K562 (cell line): ENCODE measurements around the gene SRGN. TPM values are rescaled to one million over a fixed set of nuclear protein-coding genes. Genes with fewer than 3 reads are reported as not detected.

Source experiments
- ATAC-seq: fragments of 200-7000 bp; cut with Tn5 transposase; 3 replicates; pipeline ENCODE4 v1.9.1; 2020; ENCODE audit warnings: moderate library complexity
- BruUV-seq: library from RNA; stranded (reverse); fragments of 400-500 nt; replicated peaks from 2 replicates; lab custom pipeline; 2021; lab: Mats Ljungman, UMichigan
- CTCF ChIA-PET: fragments of 300-600 bp; formaldehyde crosslinking; extraction: SDS; loops from one replicate; lab custom pipeline; 2021; ENCODE audit warnings: low intra/inter-chr PET ratio; lab: Yijun Ruan, JAX
- POLR2A ChIA-PET: fragments of 300-600, 350-650 bp; sonication (Branson Sonifier 250); formaldehyde crosslinking; extraction: SDS; loops from one replicate; lab custom pipeline; 2021; ENCODE audit warnings: antibody characterized with exemption, inconsistent platforms; lab: Yijun Ruan, JAX
- DNase-seq, 4 experiments: peaks; one replicate each; pipeline versions ENCODE4 v3.0.0 to v3.0.0-alpha.2; 2011 to 2018; ENCODE audit warnings: low spot score in 3 of 4, mixed read lengths in 3 of 4; ENCODE audit errors: extremely low read depth in 1 of 4
- FAIRE-seq: peaks from 2 replicates; lab custom pipeline; 2011; peaks lifted over from hg19 to GRCh38; lab: Jason Lieb, UNC
- H2AFZ ChIP-seq: 2 replicates; pipeline ENCODE4 v1.6.0; 2011; ENCODE audit warnings: low read depth, low read length, control low read depth, inconsistent platforms
- H3K27ac ChIP-seq: fragments of 200-600 bp; 3 replicates; pipeline ENCODE4 v1.8.0; 2011; ENCODE audit warnings: low read depth, mild to moderate bottlenecking, control low read depth, inconsistent platforms, low read length, moderate library complexity, mixed read lengths; ENCODE audit errors: extremely low read depth
- H3K27me3 ChIP-seq, 2 experiments: fragments of 300-600 bp in 1 of 2; 2 replicates in 1 of 2; 3 replicates in 1 of 2; pipeline versions ENCODE4 v1.6.0 to v1.8.0; 2011; ENCODE audit warnings: inconsistent platforms in 2 of 2, low read length in 2 of 2, mild to moderate bottlenecking in 1 of 2, mixed read lengths in 1 of 2, moderate library complexity in 1 of 2; ENCODE audit not compliant: control insufficient read depth in 2 of 2, insufficient read depth in 2 of 2
- H3K36me3 ChIP-seq: fragments of 300-600 bp; 3 replicates; pipeline ENCODE4 v1.8.0; 2011; ENCODE audit warnings: mild to moderate bottlenecking, low read length, inconsistent platforms; ENCODE audit not compliant: control insufficient read depth, insufficient read depth
- H3K4me1 ChIP-seq, 2 experiments: fragments of 200-600 bp in 1 of 2; replicated peaks in 1 of 2; 2 replicates in 1 of 2; 3 replicates in 1 of 2; pipeline versions ENCODE4 v1.5.1 to v1.8.0; 2011; ENCODE audit warnings: inconsistent platforms in 2 of 2, low read length in 2 of 2, mild to moderate bottlenecking in 1 of 2, mixed read lengths in 1 of 2, moderate library complexity in 1 of 2; ENCODE audit not compliant: control insufficient read depth in 2 of 2, insufficient read depth in 2 of 2
- H3K4me2 ChIP-seq: 2 replicates; pipeline ENCODE4 v1.6.1; 2011; ENCODE audit warnings: low read length, control low read depth, inconsistent platforms, mixed read lengths; ENCODE audit not compliant: insufficient read depth
- H3K4me3 ChIP-seq: fragments of 200-600 bp; sonication (generic), shearing (Covaris generic); 2 replicates; pipeline ENCODE4 v1.5.1; 2016; ENCODE audit warnings: control low read depth, inconsistent platforms
- H3K79me2 ChIP-seq: fragments of 200-600 bp; 3 replicates; pipeline ENCODE4 v1.8.0; 2011; ENCODE audit warnings: low read length, inconsistent platforms; ENCODE audit not compliant: control insufficient read depth, insufficient read depth
- H3K9ac ChIP-seq, 2 experiments: 2 replicates each; pipeline versions ENCODE4 v1.6.0 to v1.6.1; 2011; ENCODE audit warnings: low read depth in 2 of 2, low read length in 2 of 2, control low read depth in 1 of 2, inconsistent platforms in 1 of 2, mild to moderate bottlenecking in 1 of 2, mixed read lengths in 1 of 2; ENCODE audit not compliant: insufficient read depth in 1 of 2
- H3K9me1 ChIP-seq: one replicate; pipeline ENCODE4 v1.6.0; 2011; ENCODE audit warnings: inconsistent platforms, mild to moderate bottlenecking, low read length, moderate library complexity; ENCODE audit not compliant: control insufficient read depth, insufficient read depth
- H3K9me3 ChIP-seq: replicated peaks from 2 replicates; pipeline ENCODE4 v1.5.1; 2011; ENCODE audit warnings: low read depth, low read length, inconsistent platforms; ENCODE audit not compliant: control insufficient read depth, insufficient read depth
- H4K20me1 ChIP-seq: replicated peaks from 2 replicates; pipeline ENCODE4 v1.6.1; 2011; ENCODE audit warnings: low read length, inconsistent platforms, mixed read lengths; ENCODE audit not compliant: control insufficient read depth, insufficient read depth
- BACH1 ChIP-seq: fragments of 200-800 bp; sonication (Bioruptor generic); IDR thresholded peaks from 2 replicates; pipeline ENCODE4 v1.6.1; 2016; ENCODE audit warnings: missing genetic modification characterization, missing compliant biosample characterization
- BRCA1 ChIP-seq, 2 experiments: fragments of 450-650 bp in 1 of 2; sonication (generic) in 1 of 2; formaldehyde crosslinking in 1 of 2; IDR thresholded peaks; 2 replicates each; pipeline versions ENCODE4 v1.5.0 to v1.6.1; 2017 to 2020; ENCODE audit warnings: mild to moderate bottlenecking in 1 of 2, missing genetic modification reagents in 1 of 2
- CCNT2 ChIP-seq: IDR thresholded peaks from 2 replicates; pipeline ENCODE4 v1.6.1; 2011; ENCODE audit warnings: borderline replicate concordance, low read depth, mild to moderate bottlenecking, moderate library complexity, mixed read lengths, low read length; ENCODE audit not compliant: insufficient read length; ENCODE audit errors: extremely low read depth
- CTBP1 ChIP-seq: fragments of 450-650 bp; IDR thresholded peaks from 2 replicates; pipeline ENCODE4 v1.6.1; 2016; ENCODE audit warnings: borderline replicate concordance
- ELF4 ChIP-seq: fragments of 450-650 bp; formaldehyde crosslinking; IDR thresholded peaks from 2 replicates; pipeline ENCODE4 v1.4.0; 2022; ENCODE audit warnings: missing genetic modification characterization
- GABPB1 ChIP-seq: sonication (generic); formaldehyde crosslinking; IDR thresholded peaks from 2 replicates; pipeline ENCODE4 v1.8.0; 2022; ENCODE audit warnings: mild to moderate bottlenecking, missing genetic modification reagents
- JUND ChIP-seq, 2 experiments: IDR thresholded peaks; 2 replicates in 1 of 2; 3 replicates in 1 of 2; pipeline ENCODE4 v1.6.1; 2011; ENCODE audit warnings: borderline replicate concordance in 2 of 2, low read depth in 2 of 2, low read length in 2 of 2, improper control_type of control experiment in 1 of 2, missing biosample characterization in 1 of 2, missing genetic modification characterization in 1 of 2, missing genetic modification reagents in 1 of 2
- L3MBTL2 ChIP-seq: fragments of 450-650 bp; IDR thresholded peaks from 2 replicates; pipeline ENCODE4 v1.6.1; 2016; ENCODE audit warnings: mild to moderate bottlenecking, moderate library complexity
- MNT ChIP-seq, 2 experiments: fragments of 450-650 bp; conservative IDR thresholded peaks; 2 replicates each; pipeline ENCODE4 v1.6.1; 2017; ENCODE audit warnings: mild to moderate bottlenecking in 2 of 2, moderate library complexity in 2 of 2
- MTF1 ChIP-seq: fragments of 250-450 bp; sonication (Bioruptor Pico); IDR thresholded peaks from 2 replicates; pipeline ENCODE4 v1.9.0; 2021; ENCODE audit warnings: moderate library complexity, mild to moderate bottlenecking, inconsistent platforms, borderline replicate concordance
- POLR3A ChIP-seq: IDR thresholded peaks from 2 replicates; pipeline ENCODE4 v1.6.1; 2011; ENCODE audit warnings: borderline replicate concordance, mild to moderate bottlenecking, moderate library complexity; ENCODE audit not compliant: insufficient read length, insufficient read depth; ENCODE audit errors: extremely low read depth
- SMAD4 ChIP-seq: fragments of 250-450 bp; sonication (Bioruptor Pico); conservative IDR thresholded peaks from 2 replicates; pipeline ENCODE4 v1.8.0; 2021; ENCODE audit warnings: inconsistent platforms, mild to moderate bottlenecking, moderate library complexity
- ZC3H8 ChIP-seq: fragments of 450-650 bp; IDR thresholded peaks from 2 replicates; pipeline ENCODE4 v1.6.1; 2017
- WGBS: fragments of 100-300 bp; shearing (Covaris generic); methylation state at CpG from one replicate; pipeline ENCODE4 v1.1.6; 2016; ENCODE audit warnings: low coverage, mixed read lengths; ENCODE audit not compliant: insufficient coverage; ENCODE audit errors: missing lambda C conversion rate; 5-methylcytosine and 5-hydroxymethylcytosine counted together
- in situ Hi-C: fragments of 300-500 bp; cut with MboI; formaldehyde crosslinking; loops from 4 replicates; pipeline ENCODE4 v1.15.0; 2018; ENCODE audit warnings: inconsistent platforms, mixed read lengths
- intact Hi-C: fragments of 100-400 bp; cut with micrococcal nuclease; formaldehyde crosslinking; loops from 2 replicates; pipeline ENCODE4 v1.14.2; 2022
- polyA plus RNA-seq, 8 experiments: library from polyadenylated mRNA; depleted of rRNA in 4 of 8; stranded (reverse) in 5 of 8; unstranded in 3 of 8; fragments of >200 nt; fragmentation: Nextera tagmentation in 2 of 8; fragmentation: Illumina TruSeq in 1 of 8; extraction: Ambion mirVana in 2 of 8; extraction: Trizol in 1 of 8; gene quantifications; 2 replicates each; pipeline versions ENCODE4 v1.2.1 to v1.2.3, GENCODE V29; 2011 to 2014; ENCODE audit warnings: inconsistent platforms in 1 of 8, missing spikeins in 1 of 8
- total RNA-seq, 7 experiments: library from RNA; depleted of rRNA in 6 of 7; stranded (reverse); fragments of >200 nt in 6 of 7; fragmentation: Illumina TruSeq in 2 of 7; extraction: Trizol in 2 of 7; gene quantifications; 2 replicates each; pipeline versions ENCODE4 v1.2.1 to v1.2.3, GENCODE V29; 2011 to 2021; ENCODE audit warnings: low replicate concordance in 1 of 7

SRGN gene
- total and polyA plus RNA-seq, 9 of the 15 experiments (the other 6 are each of a cell fraction or from before 2014, with no cell fraction given), result 136 to 304 (median 180) TPM

GRCh38 chr10:69080226-69080625, 7.7 kb upstream of the SRGN start:
- H3K27me3 ChIP-seq, result no peaks in the 10 kb centered on the region
- 0 out of 2 replicates have a peak, but pooled peaks have one; percentile 18 for TF ChIP-seq CTBP1
- TF ChIP-seq BRCA1 (IDR thresholded peaks at IDR 0.05), result no peak
- TF ChIP-seq BRCA1 (CRISPR knock-in tag; IDR thresholded peaks at IDR 0.05), result no peak
- ChIA-PET POLR2A (interaction anchor here (0.6 to 1.4 kb wide), 6 partner anchors 7 to 123 kb away, joined by 3 to 5 read pairs (median 3); partner anchors contain the start of gene SRGN), CTCF (no interaction called here)
- intact Hi-C loops (no loop called here), in situ Hi-C loops (no loop called here)
- H3K79me2 ChIP-seq, result no peaks in the 10 kb centered on the region
- H3K36me3 ChIP-seq, result no peaks in the 10 kb centered on the region
- no TSS peak for BruUV-seq
- 9% methylated on average over 4 of the region's 4 CpGs for WGBS
- no peak overlapping the region for H3K9ac ChIP-seq
- H4K20me1 ChIP-seq, result no peaks in the 10 kb centered on the region
- no peak; the same call in 2 of the 3 replicates for ATAC-seq
- no peaks in the 10 kb centered on the region; a peak in 1 of 5 replicates for H3K4me1 ChIP-seq
- no peak overlapping the region for H3K27ac ChIP-seq
- no peak overlapping the region for H3K4me3 ChIP-seq
- H3K9me3 ChIP-seq, result no peaks in the 10 kb centered on the region
- no peak overlapping the region; the same call in 1 of the 2 replicates for H2AFZ ChIP-seq
- H3K4me2 ChIP-seq, result no peak overlapping the region
- no peak for FAIRE-seq
- no peaks in the 10 kb centered on the region for H3K9me1 ChIP-seq
- DNase-seq, result no peak

GRCh38 chr10:69086001-69086509, 1.8 kb upstream of the SRGN start:
- BruUV-seq, result no TSS peak
- intact Hi-C loops, result no loop called here
- Histone ChIP-seq H3K4me1 (peaks cover 3 to 23% of the 10 kb centered on the region in 2 experiments; a peak in 4 of 5 replicates), H3K9me1 (no peaks in the 10 kb centered on the region), H4K20me1 (no peaks in the 10 kb centered on the region), H3K4me3 (no peak overlapping the region), H3K27me3 (no peaks in the 10 kb centered on the region), H3K36me3 (peaks cover 4% of the 10 kb centered on the region; the same call in 1 of the 3 replicates), H3K9me3 (no peaks in the 10 kb centered on the region), H3K79me2 (peaks cover 37% of the 10 kb centered on the region), H3K9ac (peak overlapping the region; percentile 53 to 62; a peak in 3 of 4 replicates), H3K27ac (peak overlapping the region; percentile 45), H3K4me2 (peak overlapping the region; percentile 67), H2AFZ (peak overlapping the region; percentile 100)
- in situ Hi-C loops, result no loop called here
- FAIRE-seq (no peak), DNase-seq (peak in 2 of 4 experiments; percentile 50 to 67), ATAC-seq (peak; percentile 8)
- WGBS, result 27% methylated on average over 9 of the region's 9 CpGs
- ChIA-PET CTCF (no interaction called here), POLR2A (interaction anchor here (0.6 kb wide), 2 partner anchors 20 to 396 kb away, joined by 3 read pairs; no protein-coding TSS in a partner anchor)
- TF ChIP-seq ZC3H8 (no peak), MTF1 (CRISPR knock-in tag) (no peak), POLR3A (no peak), CCNT2 (no peak), GABPB1 (CRISPR knock-in tag) (peak; percentile 73), L3MBTL2 (peak; percentile 73), MNT (conservative IDR thresholded peaks at IDR 0.05) (peak; percentile 13 to 50; a peak in 1 of 4 replicates), BACH1 (peak; percentile 44; the same call in 1 of the 2 replicates), JUND (IDR thresholded peaks at IDR 0.05; ENCODE audit: borderline replicate concordance, low read depth, low read length) (no peak), JUND (tag; IDR thresholded peaks at IDR 0.05; ENCODE audit: borderline replicate concordance, low read depth, low read length) (peak; percentile 29; the same call in 1 of the 3 replicates), ELF4 (CRISPR knock-in tag) (peak; percentile 79), SMAD4 (CRISPR knock-in tag) (peak; percentile 58; the same call in 1 of the 2 replicates)
